ACHN (cell line): ENCODE data around the gene SH3BP5.

Experiments used
- DNase-seq: peaks from one replicate; pipeline ENCODE4 v3.0.0-alpha.2; 2015
- in situ Hi-C: cut with HindIII; loops from 2 replicates; pipeline ENCODE4 v1.10.0; 2017; ENCODE audit warnings: low sequenced_read_pairs, low pct_ligation_motif_present, low pct_unique_long_range_greater_than_20kb

SH3BP5 gene

GRCh38 chr3:15241341-15241740, 91.0 kb downstream of the SH3BP5 start:
- DNase-seq = peak; percentile 19
- in situ Hi-C loops = no loop called here

GRCh38 chr3:15229262-15229661, 103.1 kb downstream of the SH3BP5 start:
- no peak for DNase-seq
- in situ Hi-C loops = no loop called here

GRCh38 chr3:15228147-15228546, 104.2 kb downstream of the SH3BP5 start:
- no peak for DNase-seq
- in situ Hi-C loops = no loop called here

- in situ Hi-C loops = no loop called here
- DNase-seq = no peak
Measured at GRCh38 chr3:15223685-15224572, 108.5 kb downstream of the SH3BP5 start.

- no peak for DNase-seq
- in situ Hi-C loops = no loop called here
Measured at GRCh38 chr3:15221574-15222217, 110.7 kb downstream of the SH3BP5 start.

GRCh38 chr3:15220661-15221060, 111.7 kb downstream of the SH3BP5 start:
- DNase-seq = no peak
- in situ Hi-C loops = no loop called here

- in situ Hi-C loops = no loop called here
- no peak for DNase-seq
Measured at GRCh38 chr3:15220056-15220455, 112.3 kb downstream of the SH3BP5 start.

- in situ Hi-C loops = no loop called here
- no peak for DNase-seq
Measured at GRCh38 chr3:15218689-15219088, 113.7 kb downstream of the SH3BP5 start.

GRCh38 chr3:15217841-15218267, 114.5 kb downstream of the SH3BP5 start:
- DNase-seq = no peak
- in situ Hi-C loops = no loop called here

- no peak for DNase-seq
- in situ Hi-C loops = no loop called here
Measured at GRCh38 chr3:15217011-15217671, 115.2 kb downstream of the SH3BP5 start.

GRCh38 chr3:15216501-15216900, 115.9 kb downstream of the SH3BP5 start:
- in situ Hi-C loops = no loop called here

GRCh38 chr3:15215996-15216395, 116.4 kb downstream of the SH3BP5 start:
- in situ Hi-C loops = no loop called here
- no peak for DNase-seq

More at GRCh38 chr3:15216501-15216900, 115.9 kb downstream of the SH3BP5 start:
- no peak for DNase-seq

- DNase-seq = no peak
- in situ Hi-C loops = no loop called here
Measured at GRCh38 chr3:15214758-15215157, 117.6 kb downstream of the SH3BP5 start.

GRCh38 chr3:15211937-15212336, 120.4 kb downstream of the SH3BP5 start:
- no peak for DNase-seq
- in situ Hi-C loops = no loop called here

- DNase-seq = no peak
- in situ Hi-C loops = no loop called here
Measured at GRCh38 chr3:15207836-15208504, 124.4 kb downstream of the SH3BP5 start.

- DNase-seq = peak; percentile 33
- in situ Hi-C loops = no loop called here
Measured at GRCh38 chr3:15206662-15207576, 125.5 kb downstream of the SH3BP5 start.

- peak; percentile 92 for DNase-seq
- in situ Hi-C loops = no loop called here
Measured at GRCh38 chr3:15205934-15206661, 126.3 kb downstream of the SH3BP5 start, which contains the start of gene CAPN7. Gene CAPN7, plus strand, starts transcription at chr3:15206246. Its CDS starts 250 bp downstream, at chr3:15206496.
